ENCODE data around the gene PLK3. TPM values are rescaled to one million over a fixed set of nuclear protein-coding genes. Genes with fewer than 3 reads are reported as not detected.

The PLK3 gene
- total RNA-seq, 1 donor from 2014 or later: 2.2 TPM

DNA sequence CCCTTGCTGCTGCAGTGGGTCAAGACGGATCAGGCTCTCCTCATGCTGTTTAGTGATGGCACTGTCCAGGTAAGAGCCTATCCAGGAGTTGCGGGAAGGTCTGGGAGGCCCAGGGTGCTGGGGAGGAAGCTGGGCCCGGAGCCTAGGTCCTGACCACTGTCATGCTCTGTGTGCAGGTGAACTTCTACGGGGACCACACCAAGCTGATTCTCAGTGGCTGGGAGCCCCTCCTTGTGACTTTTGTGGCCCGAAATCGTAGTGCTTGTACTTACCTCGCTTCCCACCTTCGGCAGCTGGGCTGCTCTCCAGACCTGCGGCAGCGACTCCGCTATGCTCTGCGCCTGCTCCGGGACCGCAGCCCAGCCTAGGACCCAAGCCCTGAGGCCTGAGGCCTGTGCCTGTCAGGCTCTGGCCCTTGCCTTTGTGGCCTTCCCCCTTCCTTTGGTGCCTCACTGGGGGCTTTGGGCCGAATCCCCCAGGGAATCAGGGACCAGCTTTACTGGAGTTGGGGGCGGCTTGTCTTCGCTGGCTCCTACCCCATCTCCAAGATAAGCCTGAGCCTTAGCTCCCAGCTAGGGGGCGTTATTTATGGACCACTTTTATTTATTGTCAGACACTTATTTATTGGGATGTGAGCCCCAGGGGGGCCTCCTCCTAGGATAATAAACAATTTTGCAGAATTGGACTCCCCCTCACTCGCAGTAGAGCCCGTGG is 5.3 kb downstream of the PLK3 start:
- peaks cover 60% of the 10 kb centered on the region for H3K4me1 Mint-ChIP-seq
- Histone ChIP-seq H3F3A (ENCODE audit: low read depth) (peaks cover 17% of the 10 kb centered on the region), H3K9me3 (ENCODE audit: low read depth) (no peaks in the 10 kb centered on the region), H3K9ac (no peak overlapping the region), H3K79me2 (ENCODE audit: low read depth) (no peaks in the 10 kb centered on the region), H3K27me3 (peaks cover 8% of the 10 kb centered on the region), H3K4me3 (no peak overlapping the region), H3K27ac (no peak overlapping the region), H3K36me3 (no peaks in the 10 kb centered on the region), H2AFZ (replicated peaks) (no peak overlapping the region), H3K4me2 (no peak overlapping the region), H4K20me1 (ENCODE audit: low read depth) (peaks cover 14% of the 10 kb centered on the region), H3K4me1 (peaks cover 53% of the 10 kb centered on the region)
- TF ChIP-seq EZH2 (IDR thresholded peaks at IDR 0.05): no peak
- TF ChIP-seq EZH2phosphoT487 (IDR thresholded peaks at IDR 0.05): no peak
- TF ChIP-seq, protein P1, sequence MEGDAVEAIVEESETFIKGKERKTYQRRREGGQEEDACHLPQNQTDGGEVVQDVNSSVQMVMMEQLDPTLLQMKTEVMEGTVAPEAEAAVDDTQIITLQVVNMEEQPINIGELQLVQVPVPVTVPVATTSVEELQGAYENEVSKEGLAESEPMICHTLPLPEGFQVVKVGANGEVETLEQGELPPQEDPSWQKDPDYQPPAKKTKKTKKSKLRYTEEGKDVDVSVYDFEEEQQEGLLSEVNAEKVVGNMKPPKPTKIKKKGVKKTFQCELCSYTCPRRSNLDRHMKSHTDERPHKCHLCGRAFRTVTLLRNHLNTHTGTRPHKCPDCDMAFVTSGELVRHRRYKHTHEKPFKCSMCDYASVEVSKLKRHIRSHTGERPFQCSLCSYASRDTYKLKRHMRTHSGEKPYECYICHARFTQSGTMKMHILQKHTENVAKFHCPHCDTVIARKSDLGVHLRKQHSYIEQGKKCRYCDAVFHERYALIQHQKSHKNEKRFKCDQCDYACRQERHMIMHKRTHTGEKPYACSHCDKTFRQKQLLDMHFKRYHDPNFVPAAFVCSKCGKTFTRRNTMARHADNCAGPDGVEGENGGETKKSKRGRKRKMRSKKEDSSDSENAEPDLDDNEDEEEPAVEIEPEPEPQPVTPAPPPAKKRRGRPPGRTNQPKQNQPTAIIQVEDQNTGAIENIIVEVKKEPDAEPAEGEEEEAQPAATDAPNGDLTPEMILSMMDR (IDR thresholded peaks at IDR 0.05): no peak
- peaks cover 9% of the 10 kb centered on the region for H3K36me3 Mint-ChIP-seq
- no peak for DNase-seq (ENCODE audit: low spot score)
- no peaks in the 10 kb centered on the region for H3K9me3 Mint-ChIP-seq
- H3K4me3 Mint-ChIP-seq: no peak overlapping the region
- peaks cover 19% of the 10 kb centered on the region for H3K27me3 Mint-ChIP-seq (ENCODE audit: insufficient read depth, low read depth)
- H3K27ac Mint-ChIP-seq: peak overlapping the region; percentile 57

DNA sequence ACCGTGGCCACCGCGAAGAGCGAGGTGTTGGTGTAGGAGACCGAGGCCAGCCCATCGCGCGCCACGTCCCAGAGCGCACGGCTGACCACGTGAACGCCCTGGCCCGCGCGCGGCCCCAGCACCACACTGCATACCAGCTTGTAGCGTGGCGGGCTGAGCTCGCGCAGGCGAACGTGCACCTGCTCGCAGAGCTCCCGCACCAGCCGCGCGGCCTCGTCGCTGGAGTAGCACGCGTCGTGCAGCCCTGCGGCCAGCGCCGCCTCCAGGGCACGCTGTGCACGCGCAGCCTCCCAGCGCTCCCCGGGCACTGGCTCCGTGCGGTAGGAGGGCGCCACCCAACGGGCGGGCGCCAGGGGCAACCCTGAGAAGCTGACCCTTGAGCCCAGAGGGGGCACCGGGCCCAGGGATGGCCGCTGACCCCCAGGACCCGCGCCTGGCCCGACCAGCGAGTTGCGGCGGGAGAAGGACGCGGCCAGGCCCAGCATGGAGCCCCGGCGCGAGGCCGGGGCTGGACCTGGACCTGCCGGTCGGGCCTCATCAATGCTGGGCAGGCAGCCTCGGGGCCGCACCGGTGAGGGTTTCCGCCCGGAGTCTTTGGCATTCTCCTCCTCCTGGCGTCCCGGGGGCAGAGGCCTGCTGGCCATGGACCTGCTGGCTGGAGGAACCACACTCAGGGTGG is 6.0 kb downstream of the PLK3 start:
- Histone ChIP-seq H3K9ac (no peak overlapping the region), H2AFZ (replicated peaks) (no peak overlapping the region), H3K4me1 (peaks cover 49% of the 10 kb centered on the region), H3F3A (ENCODE audit: low read depth) (peaks cover 17% of the 10 kb centered on the region), H3K9me3 (ENCODE audit: low read depth) (no peaks in the 10 kb centered on the region), H3K4me2 (no peak overlapping the region), H3K79me2 (ENCODE audit: low read depth) (no peaks in the 10 kb centered on the region), H3K27me3 (peaks cover under 1% of the 10 kb centered on the region), H3K27ac (no peak overlapping the region), H4K20me1 (ENCODE audit: low read depth) (peaks cover 14% of the 10 kb centered on the region), H3K4me3 (no peak overlapping the region), H3K36me3 (no peaks in the 10 kb centered on the region)
- Mint-ChIP-seq H3K4me3 (no peak overlapping the region), H3K36me3 (peaks cover 9% of the 10 kb centered on the region), H3K27me3 (ENCODE audit: insufficient read depth, low read depth) (peaks cover 15% of the 10 kb centered on the region), H3K27ac (peak overlapping the region; percentile 100), H3K4me1 (peaks cover 62% of the 10 kb centered on the region), H3K9me3 (no peaks in the 10 kb centered on the region)
- DNase-seq (ENCODE audit: low spot score): no peak
- TF ChIP-seq, protein P1 (IDR thresholded peaks at IDR 0.05): no peak
- no peak for TF ChIP-seq EZH2phosphoT487 (IDR thresholded peaks at IDR 0.05)
- TF ChIP-seq EZH2 (IDR thresholded peaks at IDR 0.05): no peak

DNA sequence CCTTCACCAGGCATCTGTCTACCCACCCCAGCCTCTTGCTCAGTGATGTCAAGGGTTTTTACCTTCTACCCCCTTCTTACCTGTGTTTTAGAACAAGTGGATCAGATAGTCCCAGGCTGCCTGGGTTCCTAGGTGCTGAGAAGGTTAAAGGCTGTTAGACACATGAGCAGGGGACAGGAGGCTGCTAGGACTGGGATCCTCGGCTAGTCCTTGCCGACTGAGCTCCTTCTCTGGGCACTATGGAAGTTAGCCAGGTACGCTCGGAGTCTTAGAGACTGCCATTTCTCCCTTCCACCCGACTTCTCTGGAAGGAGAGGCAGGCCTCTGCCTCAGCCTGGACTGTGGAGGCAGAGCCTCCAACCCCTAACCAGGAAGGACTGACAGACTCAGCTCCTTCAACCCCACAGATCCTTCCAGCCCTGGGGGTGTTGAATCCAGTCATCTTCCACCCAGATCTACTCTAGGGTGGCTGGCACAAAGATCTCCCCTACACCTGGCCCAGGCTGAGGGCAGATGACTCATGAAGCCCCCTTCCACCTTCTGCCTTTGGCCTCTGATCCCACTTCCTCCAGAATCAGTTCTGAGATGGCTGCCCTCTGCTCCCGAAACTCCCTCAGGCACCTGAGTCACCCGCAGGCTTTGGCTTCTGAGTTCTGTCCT is 6.7 kb downstream of the PLK3 start, which contains the start of gene DYNLT4:
Gene DYNLT4 (minus strand): TSS at position 648 of the 660 bp plus-strand sequence. CDS start 683 bp downstream, outside the sequence.
- Histone ChIP-seq H3K9me3 (ENCODE audit: low read depth) (no peaks in the 10 kb centered on the region), H3K4me2 (peak within 1 kb of the TSS; percentile 71), H3K36me3 (no peaks in the 10 kb centered on the region), H3K27ac (peak within 1 kb of the TSS; percentile 18), H3K9ac (no peak within 1 kb of the TSS), H4K20me1 (ENCODE audit: low read depth) (peaks cover 7% of the 10 kb centered on the region), H3F3A (ENCODE audit: low read depth) (peaks cover 19% of the 10 kb centered on the region), H3K27me3 (no peaks in the 10 kb centered on the region), H2AFZ (replicated peaks) (no peak within 1 kb of the TSS), H3K4me1 (peaks cover 49% of the 10 kb centered on the region), H3K4me3 (no peak within 1 kb of the TSS), H3K79me2 (ENCODE audit: low read depth) (no peaks in the 10 kb centered on the region)
- Mint-ChIP-seq H3K9me3 (no peaks in the 10 kb centered on the region), H3K36me3 (peaks cover 9% of the 10 kb centered on the region), H3K27me3 (ENCODE audit: insufficient read depth, low read depth) (peaks cover 15% of the 10 kb centered on the region), H3K4me1 (peaks cover 66% of the 10 kb centered on the region), H3K27ac (peak within 1 kb of the TSS; percentile 100), H3K4me3 (peak within 1 kb of the TSS; percentile 78)
- DNase-seq (ENCODE audit: low spot score): no peak
- TF ChIP-seq, protein P1 (IDR thresholded peaks at IDR 0.05): no peak
- TF ChIP-seq EZH2 (IDR thresholded peaks at IDR 0.05): no peak

All from neural progenitor cell (in vitro differentiated cells).